HCT116 (cell line): Measurements from ENCODE around the gene CSTPP1. TPM values are rescaled to one million over a fixed set of nuclear protein-coding genes. Genes with fewer than 3 reads are reported as not detected.

Experiments
- ATAC-seq: fragments of 200-7000 bp; cut with Tn5 transposase; 2 replicates; pipeline ENCODE4 v1.9.1; 2020; ENCODE audit warnings: mild to moderate bottlenecking, moderate library complexity
- BruUV-seq: library from RNA; stranded (reverse); fragments of 400-500 nt; replicated peaks from 2 replicates; lab custom pipeline; 2021; lab: Mats Ljungman, UMichigan
- CTCF ChIA-PET: fragments of 300-600 bp; sonication (Branson Sonifier 250); formaldehyde crosslinking; loops from one replicate; lab custom pipeline; 2021; ENCODE audit warnings: antibody characterized with exemption; lab: Charles Lee
- POLR2A ChIA-PET: fragments of 300-600, 350-600 bp; sonication (Branson Sonifier 250); formaldehyde crosslinking; loops from one replicate; lab custom pipeline; 2021; ENCODE audit warnings: antibody characterized with exemption; lab: Charles Lee
- RAD21 ChIA-PET, 2 experiments: fragments of 300-600 bp; sonication (Branson Sonifier 250); formaldehyde crosslinking; loops; one replicate each; lab custom pipeline; 2023; ENCODE audit warnings: low total read pairs in 2 of 2; ENCODE audit not compliant: uncharacterized antibody in 2 of 2, unreplicated experiment in 2 of 2, low non-redundant PET in 1 of 2; lab: Charles Lee
- DNase-seq: peaks from one replicate; pipeline ENCODE4 v3.0.0-alpha.2; 2010; ENCODE audit warnings: low read depth, low spot score
- H2AFZ ChIP-seq: fragments of 200-600 bp; shearing (Covaris generic), sonication (generic); 2 replicates; pipeline ENCODE4 v1.6.1; 2017; ENCODE audit warnings: low read depth, mixed run types, mixed read lengths, antibody characterized with exemption, low read length; ENCODE audit not compliant: poor library complexity, severe bottlenecking
- H3K27ac ChIP-seq: 2 replicates; pipeline ENCODE4 v1.5.1; 2012; ENCODE audit warnings: low read depth, low read length
- H3K27me3 ChIP-seq: fragments of 200-600 bp; sonication (generic); 2 replicates; pipeline ENCODE4 v1.6.1; 2016; ENCODE audit warnings: mixed run types, low read length, mixed read lengths; ENCODE audit not compliant: insufficient read depth
- H3K36me3 ChIP-seq, 2 experiments: fragments of 200-500 bp in 1 of 2; fragments of 200-600 bp in 1 of 2; sonication (Bioruptor generic) in 1 of 2; sonication (generic) in 1 of 2; 2 replicates each; pipeline versions ENCODE4 v1.5.1 to v1.6.1; 2014 to 2016; ENCODE audit warnings: low read length in 2 of 2, inconsistent platforms in 1 of 2, mixed read lengths in 1 of 2, mixed run types in 1 of 2; ENCODE audit not compliant: insufficient read depth in 2 of 2, control insufficient read depth in 1 of 2
- H3K4me1 ChIP-seq, 2 experiments: fragments of 200-600 bp in 1 of 2; sonication (generic) in 1 of 2; 2 replicates each; pipeline versions ENCODE4 v1.5.1 to v1.6.1; 2012 to 2017; ENCODE audit warnings: low read length in 2 of 2, inconsistent platforms in 1 of 2, mild to moderate bottlenecking in 1 of 2, mixed read lengths in 1 of 2, mixed run types in 1 of 2, moderate library complexity in 1 of 2; ENCODE audit not compliant: insufficient read depth in 2 of 2, control insufficient read depth in 1 of 2
- H3K4me2 ChIP-seq: fragments of 200-600 bp; sonication (generic); 2 replicates; pipeline ENCODE4 v1.6.1; 2017; ENCODE audit warnings: mixed run types, low read length, mixed read lengths
- H3K4me3 ChIP-seq, 2 experiments: fragments of 200-600 bp in 1 of 2; sonication (generic) in 1 of 2; replicated peaks in 1 of 2; 2 replicates each; pipeline ENCODE4 v1.5.1; 2011 to 2016; ENCODE audit warnings: low read length in 2 of 2, control low read depth in 1 of 2, low read depth in 1 of 2, mild to moderate bottlenecking in 1 of 2, mixed read lengths in 1 of 2, mixed run types in 1 of 2
- H3K79me2 ChIP-seq: fragments of 200-600 bp; sonication (generic); 2 replicates; pipeline ENCODE4 v1.6.1; 2017; ENCODE audit warnings: mild to moderate bottlenecking, mixed run types, low read length, moderate library complexity, mixed read lengths; ENCODE audit not compliant: insufficient read depth
- H3K9ac ChIP-seq: fragments of 200-600 bp; sonication (generic); 2 replicates; pipeline ENCODE4 v1.6.1; 2016; ENCODE audit warnings: low read length, mixed read lengths
- H3K9me2 ChIP-seq: fragments of 200-600 bp; sonication (generic), shearing (Covaris generic); 2 replicates; pipeline ENCODE4 v1.6.1; 2017; ENCODE audit warnings: mixed run types, mild to moderate bottlenecking, moderate library complexity; ENCODE audit not compliant: insufficient read depth
- H3K9me3 ChIP-seq, 2 experiments: fragments of 200-500 bp in 1 of 2; fragments of 200-600 bp in 1 of 2; sonication (Bioruptor generic) in 1 of 2; sonication (generic) in 1 of 2; 2 replicates each; pipeline ENCODE4 v1.6.1; 2014 to 2017; ENCODE audit warnings: low read length in 2 of 2, mixed read lengths in 2 of 2, inconsistent platforms in 1 of 2, low read depth in 1 of 2, mild to moderate bottlenecking in 1 of 2, mixed run types in 1 of 2, moderate library complexity in 1 of 2; ENCODE audit not compliant: control insufficient read depth in 1 of 2, insufficient read depth in 1 of 2
- H4K20me1 ChIP-seq: fragments of 200-600 bp; sonication (generic), shearing (Covaris generic); 2 replicates; pipeline ENCODE4 v1.6.1; 2017; ENCODE audit warnings: mixed run types, mild to moderate bottlenecking, moderate library complexity; ENCODE audit not compliant: insufficient read depth
- ATF3 ChIP-seq: IDR thresholded peaks from 2 replicates; pipeline ENCODE4 v1.6.1; 2012
- CBX3 ChIP-seq: IDR thresholded peaks from 2 replicates; pipeline ENCODE4 v1.6.1; 2012; ENCODE audit warnings: low read depth
- CEBPB ChIP-seq: IDR thresholded peaks from 2 replicates; pipeline ENCODE4 v1.6.1; 2012; ENCODE audit warnings: low read depth
- EGR1 ChIP-seq: IDR thresholded peaks from 2 replicates; pipeline ENCODE4 v1.6.1; 2012; ENCODE audit warnings: low read depth
- ELF1 ChIP-seq: IDR thresholded peaks from 2 replicates; pipeline ENCODE4 v1.6.1; 2012; ENCODE audit warnings: low read depth, borderline replicate concordance
- EZH2phosphoT487 ChIP-seq: fragments of 200-600 bp; IDR thresholded peaks from 2 replicates; pipeline ENCODE4 v1.6.1; 2018; ENCODE audit warnings: antibody characterized with exemption, borderline replicate concordance
- FOSL1 ChIP-seq: IDR thresholded peaks from 2 replicates; pipeline ENCODE4 v1.6.1; 2012; ENCODE audit warnings: low read depth
- JUND ChIP-seq: IDR thresholded peaks from 2 replicates; pipeline ENCODE4 v1.6.1; 2012
- POLR2A ChIP-seq: IDR thresholded peaks from 2 replicates; pipeline ENCODE4 v1.7.0; 2011; ENCODE audit warnings: borderline replicate concordance; ENCODE audit not compliant: insufficient read depth, insufficient read length; ENCODE audit errors: extremely low read depth
- REST ChIP-seq: IDR thresholded peaks from 2 replicates; pipeline ENCODE4 v1.6.1; 2012; ENCODE audit warnings: low read depth
- SIN3A ChIP-seq: IDR thresholded peaks from 2 replicates; pipeline ENCODE4 v1.6.1; 2012; ENCODE audit warnings: low read depth
- SP1 ChIP-seq: IDR thresholded peaks from 2 replicates; pipeline ENCODE4 v1.6.1; 2012; ENCODE audit warnings: low read depth
- ZBTB33 ChIP-seq: IDR thresholded peaks from 2 replicates; pipeline ENCODE4 v1.6.1; 2011; ENCODE audit warnings: mild to moderate bottlenecking, low read length, moderate library complexity; ENCODE audit not compliant: insufficient replicate concordance; ENCODE audit errors: extremely low read depth
- ZNF274 ChIP-seq: fragments of 200-500 bp; sonication (Bioruptor generic); IDR thresholded peaks from 2 replicates; pipeline ENCODE4 v1.6.1; 2014; ENCODE audit warnings: mild to moderate bottlenecking, low read depth, low read length, inconsistent platforms
- intact Hi-C: fragments of 100-400 bp; cut with micrococcal nuclease; formaldehyde crosslinking; loops from 2 replicates; pipeline ENCODE4 v1.10.0; 2022
- total RNA-seq: library from RNA; stranded (reverse); gene quantifications from one replicate; pipeline ENCODE4 v1.2.1, GENCODE V29; 2021; ENCODE audit not compliant: unreplicated experiment

The CSTPP1 gene
- total RNA-seq, 1 experiment from 2014 or later: 24.7 TPM

GRCh38 chr11:47148903-47149531 lies 212.5 kb downstream of the CSTPP1 start:
- DNase-seq (no peak), ATAC-seq (no peak)
- no peak overlapping the region for H2AFZ ChIP-seq
- CTCF ChIA-PET: no interaction called here
- RAD21 ChIA-PET: no interaction called here
- H3K79me2 ChIP-seq: no peaks in the 10 kb centered on the region
- no TSS peak for BruUV-seq
- no peak overlapping the region for H3K27ac ChIP-seq
- no peak overlapping the region for H3K4me3 ChIP-seq
- no peaks in the 10 kb centered on the region for H3K9me3 ChIP-seq
- intact Hi-C loops: no loop called here
- no peaks in the 10 kb centered on the region for H3K4me1 ChIP-seq
- H3K27me3 ChIP-seq: no peaks in the 10 kb centered on the region
- H4K20me1 ChIP-seq: no peaks in the 10 kb centered on the region
- no peak overlapping the region for H3K4me2 ChIP-seq
- H3K9ac ChIP-seq: no peak overlapping the region
- no peaks in the 10 kb centered on the region; a peak in 1 of 4 replicates for H3K36me3 ChIP-seq
- H3K9me2 ChIP-seq: no peaks in the 10 kb centered on the region
- POLR2A ChIA-PET: no interaction called here
- TF ChIP-seq EGR1: no peak
- no peak for TF ChIP-seq FOSL1
- no peak for TF ChIP-seq ZNF274
- TF ChIP-seq ELF1: no peak
- TF ChIP-seq POLR2A: no peak
- no peak for TF ChIP-seq SP1
- no peak for TF ChIP-seq CEBPB
- TF ChIP-seq SIN3A: no peak
- TF ChIP-seq EZH2phosphoT487: no peak
- TF ChIP-seq, all 23 proteins: peak for 0

GRCh38 chr11:47149782-47150181 lies 213.2 kb downstream of the CSTPP1 start:
- POLR2A ChIA-PET: no interaction called here
- no peak for DNase-seq
- TF ChIP-seq ATF3 (no peak), SP1 (no peak), SIN3A (no peak), JUND (no peak), CBX3 (no peak), EGR1 (no peak), REST (no peak), CEBPB (no peak), ZNF274 (no peak), ZBTB33 (no peak)
- TF ChIP-seq, all 23 proteins: peak for 0
- CTCF ChIA-PET: no interaction called here
- no peaks in the 10 kb centered on the region for H3K79me2 ChIP-seq
- H3K27me3 ChIP-seq: no peaks in the 10 kb centered on the region
- no peaks in the 10 kb centered on the region for H3K9me3 ChIP-seq
- intact Hi-C loops: no loop called here
- ATAC-seq: no peak
- no peaks in the 10 kb centered on the region for H3K4me1 ChIP-seq
- H2AFZ ChIP-seq: no peak overlapping the region
- no peak overlapping the region for H3K4me3 ChIP-seq
- no peak overlapping the region for H3K4me2 ChIP-seq
- no peaks in the 10 kb centered on the region for H3K9me2 ChIP-seq
- no peaks in the 10 kb centered on the region; a peak in 1 of 4 replicates for H3K36me3 ChIP-seq
- no peak overlapping the region for H3K27ac ChIP-seq
- H3K9ac ChIP-seq: no peak overlapping the region
- no TSS peak for BruUV-seq
- RAD21 ChIA-PET: no interaction called here
- no peaks in the 10 kb centered on the region for H4K20me1 ChIP-seq
